MM.1S (cell line): ENCODE data around the gene PRKG1.

Source experiments
- CTCF ChIP-seq: fragments of 300-600 bp; sonication (generic); IDR thresholded peaks from 2 replicates; pipeline ENCODE4 v1.5.1; 2016; ENCODE audit warnings: antibody characterized with exemption, low read length, mixed read lengths
- EZH2 ChIP-seq: fragments of 300-600 bp; sonication (generic); optimal IDR thresholded peaks from 2 replicates; pipeline ENCODE3; 2017; ENCODE audit warnings: low read depth, mild to moderate bottlenecking, antibody characterized with exemption, low read length, mixed read lengths
- EZH2phosphoT487 ChIP-seq: fragments of 300-600 bp; sonication (generic); IDR thresholded peaks from 2 replicates; pipeline ENCODE4 v1.6.1; 2018; ENCODE audit warnings: antibody characterized with exemption, low read length

DNA sequence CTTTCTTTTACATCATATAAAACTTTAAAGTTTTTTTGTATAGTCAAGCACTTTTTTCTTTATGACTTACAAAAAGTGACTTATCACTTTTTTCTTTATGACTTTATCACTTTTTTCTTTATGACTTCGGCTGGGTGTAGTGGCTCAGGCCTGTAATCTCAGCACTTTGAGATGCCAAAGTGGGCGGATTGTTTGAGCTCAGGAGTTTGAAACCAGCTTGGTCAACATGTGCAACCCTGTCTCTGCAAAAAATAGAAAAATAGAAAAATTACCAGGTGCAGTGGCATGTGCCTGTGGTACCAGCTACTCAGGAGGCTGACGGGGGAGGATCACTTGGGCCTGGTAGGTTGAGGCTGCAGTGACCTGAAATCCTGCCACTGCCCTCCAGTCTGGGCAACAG is 733.9 kb downstream of the PRKG1 start:
- TF ChIP-seq CTCF (no peak), EZH2 (no peak), EZH2phosphoT487 (no peak)
